ENCODE results near the gene CRIP1.

CRIP1 gene

GRCh38 chr14:105531088-105531893 lies 44.6 kb downstream of the CRIP1 start:
- Histone ChIP-seq H3K27me3 (ENCODE audit: insufficient read depth, low read length) (peaks cover 16% of the 10 kb centered on the region), H3K27ac (ENCODE audit: low read depth, low read length, poor library complexity, severe bottlenecking) (no peak overlapping the region), H3K9me3 (ENCODE audit: low read length) (no peaks in the 10 kb centered on the region), H3K79me2 (ENCODE audit: insufficient read depth, low read length) (no peaks in the 10 kb centered on the region), H3K36me3 (ENCODE audit: insufficient read depth, low read length) (no peaks in the 10 kb centered on the region), H4K20me1 (ENCODE audit: insufficient read depth, low read length) (no peaks in the 10 kb centered on the region), H3K4me3 (ENCODE audit: low read depth, low read length, poor library complexity, severe bottlenecking) (no peak overlapping the region), H2AFZ (ENCODE audit: low read length) (no peak overlapping the region), H3K9me2 (ENCODE audit: low read depth, low read length) (no peaks in the 10 kb centered on the region), H3K9ac (ENCODE audit: low read length) (no peak overlapping the region), H3K4me2 (ENCODE audit: low read length) (no peak overlapping the region), H3K4me1 (ENCODE audit: insufficient read depth, low read length, severe bottlenecking) (peaks cover 32% of the 10 kb centered on the region), H3F3A (ENCODE audit: insufficient read depth, low read length) (no peaks in the 10 kb centered on the region)
- TF ChIP-seq EZH2 (IDR thresholded peaks at IDR 0.05; ENCODE audit: borderline replicate concordance, low read length) (no peak), CTCF (IDR thresholded peaks at IDR 0.05; ENCODE audit: low read length) (no peak)

GRCh38 chr14:105531894-105532623 lies 45.4 kb downstream of the CRIP1 start:
- no peak overlapping the region for H3K9ac ChIP-seq (ENCODE audit: low read length)
- no peaks in the 10 kb centered on the region for H3K9me2 ChIP-seq (ENCODE audit: low read depth, low read length)
- H2AFZ ChIP-seq (ENCODE audit: low read length), result no peak overlapping the region
- no peak overlapping the region for H3K4me2 ChIP-seq (ENCODE audit: low read length)
- no peak overlapping the region for H3K27ac ChIP-seq (ENCODE audit: low read depth, low read length, poor library complexity, severe bottlenecking)
- H3K9me3 ChIP-seq (ENCODE audit: low read length), result no peaks in the 10 kb centered on the region
- H3K4me1 ChIP-seq (ENCODE audit: insufficient read depth, low read length, severe bottlenecking), result peaks cover 28% of the 10 kb centered on the region
- H4K20me1 ChIP-seq (ENCODE audit: insufficient read depth, low read length), result no peaks in the 10 kb centered on the region
- H3F3A ChIP-seq (ENCODE audit: insufficient read depth, low read length), result no peaks in the 10 kb centered on the region
- H3K36me3 ChIP-seq (ENCODE audit: insufficient read depth, low read length), result no peaks in the 10 kb centered on the region
- TF ChIP-seq CTCF (IDR thresholded peaks at IDR 0.05; ENCODE audit: low read length), result no peak
- TF ChIP-seq EZH2 (IDR thresholded peaks at IDR 0.05; ENCODE audit: borderline replicate concordance, low read length), result no peak
- no peak overlapping the region for H3K4me3 ChIP-seq (ENCODE audit: low read depth, low read length, poor library complexity, severe bottlenecking)
- H3K27me3 ChIP-seq (ENCODE audit: insufficient read depth, low read length), result peaks cover 20% of the 10 kb centered on the region
- H3K79me2 ChIP-seq (ENCODE audit: insufficient read depth, low read length), result no peaks in the 10 kb centered on the region

- Histone ChIP-seq H3K27ac (ENCODE audit: low read depth, low read length, poor library complexity, severe bottlenecking) (no peak overlapping the region), H3K9ac (ENCODE audit: low read length) (no peak overlapping the region), H3K9me2 (ENCODE audit: low read depth, low read length) (no peaks in the 10 kb centered on the region), H3F3A (ENCODE audit: insufficient read depth, low read length) (no peaks in the 10 kb centered on the region), H3K4me2 (ENCODE audit: low read length) (no peak overlapping the region), H3K79me2 (ENCODE audit: insufficient read depth, low read length) (no peaks in the 10 kb centered on the region), H3K27me3 (ENCODE audit: insufficient read depth, low read length) (peaks cover 25% of the 10 kb centered on the region), H2AFZ (ENCODE audit: low read length) (no peak overlapping the region), H3K4me1 (ENCODE audit: insufficient read depth, low read length, severe bottlenecking) (peaks cover 21% of the 10 kb centered on the region), H3K4me3 (ENCODE audit: low read depth, low read length, poor library complexity, severe bottlenecking) (no peak overlapping the region), H3K9me3 (ENCODE audit: low read length) (no peaks in the 10 kb centered on the region), H3K36me3 (ENCODE audit: insufficient read depth, low read length) (no peaks in the 10 kb centered on the region), H4K20me1 (ENCODE audit: insufficient read depth, low read length) (no peaks in the 10 kb centered on the region)
- TF ChIP-seq EZH2 (IDR thresholded peaks at IDR 0.05; ENCODE audit: borderline replicate concordance, low read length) (no peak), CTCF (IDR thresholded peaks at IDR 0.05; ENCODE audit: low read length) (peak; percentile 67)
Measured at GRCh38 chr14:105532735-105533141, 46.1 kb downstream of the CRIP1 start.
